Measurements from ENCODE around the gene ENTPD7. TPM values are rescaled to one million over a fixed set of nuclear protein-coding genes. Genes with fewer than 3 reads are reported as not detected.

Gene ENTPD7
- total RNA-seq, 2 experiments from 2014 or later = 2.5 to 2.7 TPM

- ChIA-PET POLR2A (no interaction called here), CTCF (no interaction called here)
- Mint-ChIP-seq H3K27ac (no peak overlapping the region), H3K4me3 (no peak overlapping the region), H3K36me3 (ENCODE audit: low read depth) (peaks cover 5% of the 10 kb centered on the region), H3K4me1 (peaks cover 3% of the 10 kb centered on the region), H3K27me3 (no peaks in the 10 kb centered on the region), H3K9me3 (ENCODE audit: low read depth) (no peaks in the 10 kb centered on the region)
- intact Hi-C loops (cut with DNase I, micrococcal nuclease) = no loop called here
- DNase-seq (no peak), ATAC-seq (no peak)
These were observed 7.9 kb downstream of the ENTPD7 start for GRCh38 chr10:99667108-99667751.

- ATAC-seq (no peak), DNase-seq (no peak)
- Mint-ChIP-seq H3K4me3 (no peak overlapping the region), H3K27ac (no peak overlapping the region), H3K36me3 (ENCODE audit: low read depth) (no peaks in the 10 kb centered on the region), H3K9me3 (ENCODE audit: low read depth) (no peaks in the 10 kb centered on the region), H3K27me3 (no peaks in the 10 kb centered on the region), H3K4me1 (peaks cover 3% of the 10 kb centered on the region)
- ChIA-PET CTCF (interaction anchor here (0.9 kb wide), 1 partner anchor 236 kb away, joined by 3 read pairs; no protein-coding TSS in a partner anchor), POLR2A (no interaction called here)
- intact Hi-C loops (cut with DNase I, micrococcal nuclease) = no loop called here
These were observed 12.1 kb downstream of the ENTPD7 start for GRCh38 chr10:99671386-99671785.

- Mint-ChIP-seq H3K27me3 (no peaks in the 10 kb centered on the region), H3K9me3 (ENCODE audit: low read depth) (no peaks in the 10 kb centered on the region), H3K4me3 (no peak overlapping the region), H3K4me1 (peaks cover 5% of the 10 kb centered on the region), H3K27ac (no peak overlapping the region), H3K36me3 (ENCODE audit: low read depth) (no peaks in the 10 kb centered on the region)
- CTCF ChIA-PET = interaction anchor here (0.8 kb wide), 1 partner anchor 112 kb away, joined by 4 read pairs; no protein-coding TSS in a partner anchor
- DNase-seq (no peak), ATAC-seq (peak; percentile 57)
- POLR2A ChIA-PET = interaction anchor here (0.6 kb wide), 1 partner anchor 52 kb away, joined by 3 read pairs; no protein-coding TSS in a partner anchor
- intact Hi-C loops (cut with DNase I, micrococcal nuclease) = no loop called here
These were observed 13.6 kb downstream of the ENTPD7 start for GRCh38 chr10:99672884-99673283.

GRCh38 chr10:99673492-99673891 is 14.2 kb downstream of the ENTPD7 start:
- Mint-ChIP-seq H3K27me3 (no peaks in the 10 kb centered on the region), H3K36me3 (ENCODE audit: low read depth) (no peaks in the 10 kb centered on the region), H3K4me3 (no peak overlapping the region), H3K27ac (no peak overlapping the region), H3K9me3 (ENCODE audit: low read depth) (no peaks in the 10 kb centered on the region), H3K4me1 (peaks cover 5% of the 10 kb centered on the region)
- POLR2A ChIA-PET = no interaction called here
- intact Hi-C loops (cut with DNase I, micrococcal nuclease) = no loop called here
- ATAC-seq (no peak), DNase-seq (no peak)
- CTCF ChIA-PET = no interaction called here

- intact Hi-C loops (cut with DNase I, micrococcal nuclease) = no loop called here
- Mint-ChIP-seq H3K27me3 (no peaks in the 10 kb centered on the region), H3K36me3 (ENCODE audit: low read depth) (peaks cover 1% of the 10 kb centered on the region), H3K9me3 (ENCODE audit: low read depth) (no peaks in the 10 kb centered on the region), H3K4me1 (peaks cover 5% of the 10 kb centered on the region), H3K4me3 (no peak overlapping the region), H3K27ac (no peak overlapping the region)
- DNase-seq = no peak
- ChIA-PET POLR2A (no interaction called here), CTCF (interaction anchor here (0.8 kb wide), 2 partner anchors 16 to 18 kb away, joined by 4 read pairs; partner anchors contain the start of gene ENTPD7)
- no peak for ATAC-seq
These were observed 15.5 kb downstream of the ENTPD7 start for GRCh38 chr10:99674762-99675161.

GRCh38 chr10:99676426-99676825 is 17.1 kb downstream of the ENTPD7 start:
- ATAC-seq = no peak
- H3K27me3 Mint-ChIP-seq = no peaks in the 10 kb centered on the region

GRCh38 chr10:99676895-99677294 is 17.6 kb downstream of the ENTPD7 start:
- H3K27me3 Mint-ChIP-seq = no peaks in the 10 kb centered on the region
- DNase-seq (no peak), ATAC-seq (no peak)
- intact Hi-C loops (cut with DNase I, micrococcal nuclease) = no loop called here
- H3K27ac Mint-ChIP-seq = no peak overlapping the region
- POLR2A ChIA-PET = no interaction called here
- H3K4me3 Mint-ChIP-seq = no peak overlapping the region
- H3K4me1 Mint-ChIP-seq = peaks cover 5% of the 10 kb centered on the region
- no peaks in the 10 kb centered on the region for H3K9me3 Mint-ChIP-seq (ENCODE audit: low read depth)
- peaks cover 6% of the 10 kb centered on the region for H3K36me3 Mint-ChIP-seq (ENCODE audit: low read depth)
- CTCF ChIA-PET = interaction anchor here (0.6 kb wide), 1 partner anchor 49 kb away, joined by 3 read pairs; no protein-coding TSS in a partner anchor

More at GRCh38 chr10:99676426-99676825, 17.1 kb downstream of the ENTPD7 start:
- H3K9me3 Mint-ChIP-seq (ENCODE audit: low read depth) = no peaks in the 10 kb centered on the region
- POLR2A ChIA-PET = no interaction called here
- no peak overlapping the region for H3K27ac Mint-ChIP-seq
- peaks cover 5% of the 10 kb centered on the region for H3K4me1 Mint-ChIP-seq
- no peak overlapping the region for H3K4me3 Mint-ChIP-seq
- H3K36me3 Mint-ChIP-seq (ENCODE audit: low read depth) = peaks cover 6% of the 10 kb centered on the region
- CTCF ChIA-PET = interaction anchor here (0.6 kb wide), 1 partner anchor 49 kb away, joined by 3 read pairs; no protein-coding TSS in a partner anchor
- intact Hi-C loops (cut with DNase I, micrococcal nuclease) = no loop called here
- DNase-seq = no peak

- intact Hi-C loops (cut with DNase I, micrococcal nuclease) = no loop called here
- H3K4me1 Mint-ChIP-seq = peaks cover 2% of the 10 kb centered on the region
- H3K36me3 Mint-ChIP-seq (ENCODE audit: low read depth) = peaks cover 6% of the 10 kb centered on the region
- no peak for DNase-seq
- ChIA-PET CTCF (interaction anchor here (0.9 kb wide), 1 partner anchor 66 kb away, joined by 3 read pairs; no protein-coding TSS in a partner anchor), POLR2A (no interaction called here)
- no peaks in the 10 kb centered on the region for H3K9me3 Mint-ChIP-seq (ENCODE audit: low read depth)
- no peaks in the 10 kb centered on the region for H3K27me3 Mint-ChIP-seq
- no peak overlapping the region for H3K27ac Mint-ChIP-seq
- H3K4me3 Mint-ChIP-seq = no peak overlapping the region
- ATAC-seq = no peak
These were observed 19.6 kb downstream of the ENTPD7 start for GRCh38 chr10:99678921-99679320.

GRCh38 chr10:99681553-99681952 is 22.2 kb downstream of the ENTPD7 start:
- ChIA-PET POLR2A (no interaction called here), CTCF (interaction anchor here (1.2 kb wide), 1 partner anchor 59 kb away, joined by 4 read pairs; no protein-coding TSS in a partner anchor)

GRCh38 chr10:99682032-99682431 is 22.7 kb downstream of the ENTPD7 start:
- Mint-ChIP-seq H3K27ac (no peak overlapping the region), H3K27me3 (no peaks in the 10 kb centered on the region), H3K9me3 (ENCODE audit: low read depth) (no peaks in the 10 kb centered on the region), H3K4me3 (no peak overlapping the region), H3K4me1 (no peaks in the 10 kb centered on the region), H3K36me3 (ENCODE audit: low read depth) (peaks cover 7% of the 10 kb centered on the region)
- DNase-seq (no peak), ATAC-seq (no peak)
- ChIA-PET POLR2A (no interaction called here), CTCF (interaction anchor here (1.2 kb wide), 1 partner anchor 60 kb away, joined by 4 read pairs; no protein-coding TSS in a partner anchor)
- intact Hi-C loops (cut with DNase I, micrococcal nuclease) = no loop called here

More at GRCh38 chr10:99681553-99681952, 22.2 kb downstream of the ENTPD7 start:
- H3K27ac Mint-ChIP-seq = no peak overlapping the region
- no peak for DNase-seq
- peaks cover 2% of the 10 kb centered on the region for H3K4me1 Mint-ChIP-seq
- ATAC-seq = no peak
- intact Hi-C loops (cut with DNase I, micrococcal nuclease) = no loop called here
- no peaks in the 10 kb centered on the region for H3K9me3 Mint-ChIP-seq (ENCODE audit: low read depth)
- no peak overlapping the region for H3K4me3 Mint-ChIP-seq
- peaks cover 7% of the 10 kb centered on the region for H3K36me3 Mint-ChIP-seq (ENCODE audit: low read depth)
- no peaks in the 10 kb centered on the region for H3K27me3 Mint-ChIP-seq

- ChIA-PET POLR2A (interaction anchor here (0.6 to 0.7 kb wide), 2 partner anchors 62 to 64 kb away, joined by 3 to 7 read pairs; no protein-coding TSS in a partner anchor), CTCF (interaction anchor here (0.6 to 1.2 kb wide), 2 partner anchors 60 to 295 kb away, joined by 3 to 4 read pairs; no protein-coding TSS in a partner anchor)
- Mint-ChIP-seq H3K9me3 (ENCODE audit: low read depth) (no peaks in the 10 kb centered on the region), H3K4me3 (no peak overlapping the region), H3K27me3 (no peaks in the 10 kb centered on the region), H3K4me1 (no peaks in the 10 kb centered on the region), H3K36me3 (ENCODE audit: low read depth) (peaks cover 7% of the 10 kb centered on the region), H3K27ac (no peak overlapping the region)
- DNase-seq = no peak
- intact Hi-C loops (cut with DNase I, micrococcal nuclease) = no loop called here
- ATAC-seq = peak; percentile 69
These were observed 23.4 kb downstream of the ENTPD7 start for GRCh38 chr10:99682752-99683151.

- DNase-seq (no peak), ATAC-seq (no peak)
- ChIA-PET POLR2A (no interaction called here), CTCF (no interaction called here)
- H3K27me3 Mint-ChIP-seq = no peaks in the 10 kb centered on the region
- intact Hi-C loops (cut with DNase I, micrococcal nuclease) = no loop called here
- H3K4me3 Mint-ChIP-seq = no peak overlapping the region
- peaks cover 3% of the 10 kb centered on the region for H3K36me3 Mint-ChIP-seq (ENCODE audit: low read depth)
- H3K4me1 Mint-ChIP-seq = no peaks in the 10 kb centered on the region
- no peak overlapping the region for H3K27ac Mint-ChIP-seq
- H3K9me3 Mint-ChIP-seq (ENCODE audit: low read depth) = no peaks in the 10 kb centered on the region
These were observed 26.3 kb downstream of the ENTPD7 start for GRCh38 chr10:99685597-99685967.

Data from activated CD4-positive, alpha-beta T cell treated with anti-CD3 and anti-CD28 coated beads for 36 hours (primary cell).